Vagina (tissue), 2 donors: ENCODE results near the gene CCDC201.

Experiments used
- CTCF ChIP-seq, 3 experiments: fragments of 450-650 bp in 2 of 3; fragments of 200-600 bp in 1 of 3; sonication (generic) in 1 of 3; IDR thresholded peaks; one replicate each; pipeline ENCODE4 v1.5.1; 2017 to 2019; ENCODE audit warnings: antibody characterized with exemption in 3 of 3, mild to moderate bottlenecking in 2 of 3, moderate library complexity in 2 of 3
- POLR2A ChIP-seq, 2 donors: fragments of 450-650 bp; IDR thresholded peaks; one replicate each; pipeline ENCODE4 v1.6.1; 2017; ENCODE audit warnings: antibody characterized with exemption in 2 of 2, mild to moderate bottlenecking in 2 of 2, moderate library complexity in 2 of 2

DNA sequence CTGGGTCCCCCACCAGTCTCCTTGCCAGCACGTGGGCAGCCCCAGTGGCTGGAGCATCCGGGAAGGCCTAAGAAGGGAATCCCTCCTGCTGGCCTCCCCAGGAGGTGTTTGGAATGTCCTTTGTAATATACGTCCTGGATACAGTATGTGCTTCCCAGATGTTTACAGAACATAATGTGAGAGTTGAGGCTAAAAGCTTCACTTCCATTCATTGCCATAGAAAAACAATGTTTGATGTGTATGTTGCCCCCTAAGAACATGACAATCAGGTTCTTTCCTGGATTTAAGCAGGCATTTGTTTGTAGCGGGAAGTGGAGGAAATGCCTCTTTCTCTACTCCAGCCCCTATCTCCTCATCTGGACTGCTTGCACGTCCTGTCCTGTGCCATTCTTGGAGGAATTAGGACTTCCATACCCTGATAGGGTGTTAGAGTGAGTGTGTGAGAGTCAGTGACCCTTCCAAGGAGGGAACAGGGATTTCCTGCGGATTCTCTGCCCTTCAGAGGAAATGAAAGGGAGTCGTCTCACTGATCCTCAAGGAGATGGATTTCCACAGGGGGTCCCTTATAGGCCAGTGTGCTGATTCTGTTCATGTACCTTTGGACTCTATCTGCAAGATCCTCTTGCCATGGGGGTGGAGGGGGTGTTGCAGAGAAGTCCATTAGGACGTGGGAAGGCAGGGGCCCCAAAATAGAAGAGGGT is 16.6 kb upstream of the CCDC201 start:
- TF ChIP-seq CTCF (IDR thresholded peaks at IDR 0.05) (no peak), POLR2A (IDR thresholded peaks at IDR 0.05) (no peak)
